GM12873 (cell line): Measurements from ENCODE around the gene SH3PXD2A.

ENCODE experiments used
- TF ChIP-seq, protein P1 (sequence below): IDR thresholded peaks from 2 replicates; pipeline ENCODE4 v1.5.1; 2012; ENCODE audit warnings: low read depth, mild to moderate bottlenecking, moderate library complexity, low read length, control low read depth; ENCODE audit not compliant: insufficient read depth; ENCODE audit errors: missing control alignments

SH3PXD2A gene

DNA sequence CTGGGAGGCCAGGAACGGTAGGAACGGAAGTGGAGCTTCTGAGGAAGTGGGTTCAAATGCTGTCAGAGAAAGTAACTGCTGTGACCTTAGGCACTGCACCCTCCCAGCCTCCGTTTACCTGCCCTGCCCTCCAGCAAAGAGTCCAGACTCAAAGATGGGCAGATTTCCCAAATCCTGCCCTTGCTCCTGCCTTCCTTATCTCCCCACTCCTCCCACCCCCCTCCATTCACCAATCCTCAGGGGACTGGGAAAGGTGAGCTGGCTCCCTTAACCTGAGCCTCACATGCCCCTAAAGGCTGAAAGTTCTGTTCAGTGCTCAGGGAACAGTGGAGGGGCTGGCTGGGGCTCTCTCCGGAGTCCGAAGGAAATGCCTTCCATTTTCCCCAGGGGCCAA, 161.6 kb downstream of the SH3PXD2A start:
- TF ChIP-seq, protein P1, sequence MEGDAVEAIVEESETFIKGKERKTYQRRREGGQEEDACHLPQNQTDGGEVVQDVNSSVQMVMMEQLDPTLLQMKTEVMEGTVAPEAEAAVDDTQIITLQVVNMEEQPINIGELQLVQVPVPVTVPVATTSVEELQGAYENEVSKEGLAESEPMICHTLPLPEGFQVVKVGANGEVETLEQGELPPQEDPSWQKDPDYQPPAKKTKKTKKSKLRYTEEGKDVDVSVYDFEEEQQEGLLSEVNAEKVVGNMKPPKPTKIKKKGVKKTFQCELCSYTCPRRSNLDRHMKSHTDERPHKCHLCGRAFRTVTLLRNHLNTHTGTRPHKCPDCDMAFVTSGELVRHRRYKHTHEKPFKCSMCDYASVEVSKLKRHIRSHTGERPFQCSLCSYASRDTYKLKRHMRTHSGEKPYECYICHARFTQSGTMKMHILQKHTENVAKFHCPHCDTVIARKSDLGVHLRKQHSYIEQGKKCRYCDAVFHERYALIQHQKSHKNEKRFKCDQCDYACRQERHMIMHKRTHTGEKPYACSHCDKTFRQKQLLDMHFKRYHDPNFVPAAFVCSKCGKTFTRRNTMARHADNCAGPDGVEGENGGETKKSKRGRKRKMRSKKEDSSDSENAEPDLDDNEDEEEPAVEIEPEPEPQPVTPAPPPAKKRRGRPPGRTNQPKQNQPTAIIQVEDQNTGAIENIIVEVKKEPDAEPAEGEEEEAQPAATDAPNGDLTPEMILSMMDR: no peak

DNA sequence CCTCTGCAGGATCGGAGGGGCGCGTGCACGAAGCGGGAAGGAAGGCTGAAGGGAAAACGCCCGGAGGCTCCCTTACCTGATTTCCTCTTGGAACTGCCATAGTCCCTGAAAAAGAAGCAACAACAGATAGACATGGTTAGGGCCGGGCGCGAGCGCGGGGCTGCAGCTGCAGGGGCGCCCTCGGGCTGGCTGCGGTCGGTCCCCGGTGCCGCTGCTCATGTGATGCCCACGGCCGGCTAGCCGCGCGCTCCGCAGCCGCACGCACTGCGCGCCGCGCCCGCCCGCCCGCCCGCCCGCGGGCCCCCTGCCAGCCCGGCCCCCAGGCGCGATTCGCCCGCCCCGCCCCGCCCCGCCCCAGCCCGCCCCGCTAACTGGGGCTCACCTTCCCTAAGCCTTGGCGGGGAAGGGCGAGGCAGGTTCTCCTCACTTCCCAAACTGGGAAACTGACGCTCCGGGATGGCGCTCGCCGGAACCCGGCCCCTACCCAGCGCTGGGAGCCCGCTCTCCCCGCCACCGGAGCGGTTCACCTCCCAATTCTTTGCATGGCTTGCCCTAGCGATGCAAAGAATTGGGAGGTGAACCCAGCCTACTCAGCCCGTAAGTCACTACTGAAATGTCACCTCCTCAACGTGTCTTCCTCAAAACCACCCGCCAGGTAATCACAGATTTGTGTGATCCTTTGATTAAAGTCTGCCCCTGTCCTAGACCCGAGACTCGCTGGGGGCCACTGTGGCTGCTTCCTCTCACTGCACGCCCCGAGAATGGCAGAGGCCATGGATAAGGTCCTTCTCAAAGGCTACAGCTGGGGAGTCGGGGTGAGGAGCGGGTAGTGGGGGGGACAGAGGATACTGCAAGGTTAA, 162.2 kb downstream of the SH3PXD2A start:
- TF ChIP-seq, protein P1: no peak

DNA sequence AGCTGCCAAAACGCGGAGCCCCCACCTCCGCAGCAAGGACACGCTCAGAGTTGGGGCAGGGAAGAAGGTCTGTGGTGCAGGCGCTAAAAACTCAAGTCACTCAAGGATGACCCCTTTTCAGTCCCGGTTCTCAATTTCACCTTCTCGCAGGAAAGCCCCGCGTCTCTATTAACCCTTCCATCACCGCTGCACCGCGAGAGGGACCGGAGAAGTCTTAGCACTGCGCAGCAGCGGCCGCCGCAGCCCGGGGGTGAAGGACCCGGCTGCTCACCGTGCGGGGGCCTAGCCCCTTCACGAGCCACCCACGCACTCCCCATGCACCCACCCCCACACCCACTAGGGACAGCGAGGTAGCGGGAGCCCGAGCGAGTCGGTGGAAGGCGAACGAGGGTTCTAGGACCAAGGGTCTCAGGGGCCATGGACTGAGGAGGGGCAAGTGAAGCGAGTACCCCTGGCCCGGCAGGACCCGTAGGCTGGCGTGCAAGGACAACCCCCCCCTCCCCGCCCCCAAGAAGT, 162.9 kb downstream of the SH3PXD2A start:
- TF ChIP-seq, protein P1: no peak

DNA sequence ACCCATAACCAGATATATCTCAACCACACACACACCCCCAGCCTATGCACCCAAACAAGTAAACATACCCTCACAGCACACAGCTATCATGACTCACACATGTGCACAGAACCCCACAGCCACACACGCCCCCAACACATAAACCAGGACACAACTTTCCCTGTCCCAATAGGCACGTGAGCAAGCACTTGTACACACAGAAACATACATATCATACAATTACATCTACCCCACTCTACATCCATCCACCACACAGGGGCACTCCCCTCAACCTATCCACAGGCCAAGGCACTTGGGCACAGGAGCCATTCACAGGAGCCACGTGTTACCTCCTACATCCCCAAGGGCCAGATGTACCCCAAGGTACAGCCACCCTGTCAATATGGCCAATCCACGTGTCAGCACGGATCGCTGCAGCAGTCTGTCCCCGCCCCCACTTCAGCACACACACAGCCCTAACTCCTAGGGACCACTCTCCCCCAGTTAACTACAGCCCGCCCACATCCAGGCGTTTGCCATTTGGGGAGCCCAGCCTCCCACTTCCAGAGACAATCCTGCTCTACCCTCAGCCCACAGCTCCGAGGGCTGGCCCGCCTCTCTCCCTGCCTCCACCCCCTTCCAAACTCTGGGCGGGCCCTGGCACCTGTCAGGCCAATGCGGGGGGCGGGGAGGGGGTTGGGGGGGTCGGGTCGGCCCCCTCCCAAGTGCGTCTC, 163.5 kb downstream of the SH3PXD2A start:
- TF ChIP-seq, protein P1: no peak

DNA sequence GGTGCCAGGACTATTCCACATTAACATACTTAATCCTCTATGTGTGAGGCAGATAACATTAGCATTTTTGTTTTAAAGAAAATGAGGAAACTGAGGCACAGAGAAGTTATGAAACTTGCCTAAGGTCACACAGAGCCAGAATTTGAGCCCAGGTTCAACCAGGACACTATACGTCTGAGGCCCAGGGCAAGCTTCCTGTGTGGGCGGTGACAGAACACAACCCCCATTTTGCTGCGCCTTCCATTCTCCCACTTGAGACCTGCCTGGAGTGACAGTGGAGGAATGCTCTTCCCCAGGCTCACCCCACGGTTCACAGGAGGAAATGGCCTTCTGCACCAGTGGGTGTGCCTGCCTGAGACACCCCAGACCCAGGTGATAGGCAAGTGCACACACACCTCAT, 164.1 kb downstream of the SH3PXD2A start:
- TF ChIP-seq, protein P1: no peak

DNA sequence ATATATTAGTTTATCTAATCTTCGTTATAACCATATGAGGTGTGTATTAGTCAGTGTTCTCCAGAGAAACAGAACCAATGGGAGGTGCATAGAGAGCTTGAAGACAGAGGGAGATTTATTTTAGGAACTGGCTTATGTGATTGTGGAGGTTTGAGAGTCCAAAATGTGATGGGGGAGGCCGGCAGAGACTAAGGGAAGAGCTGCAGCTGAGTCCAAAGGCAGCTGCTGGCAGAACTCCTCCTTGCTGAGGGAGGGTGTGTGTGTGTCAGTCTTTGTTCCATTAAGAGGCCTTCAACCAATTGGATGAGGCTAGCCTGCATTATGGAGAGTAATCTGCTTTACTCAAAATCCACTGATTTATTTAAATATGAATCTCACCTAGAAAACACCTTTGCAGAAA, 165.1 kb downstream of the SH3PXD2A start:
- TF ChIP-seq, protein P1: no peak

DNA sequence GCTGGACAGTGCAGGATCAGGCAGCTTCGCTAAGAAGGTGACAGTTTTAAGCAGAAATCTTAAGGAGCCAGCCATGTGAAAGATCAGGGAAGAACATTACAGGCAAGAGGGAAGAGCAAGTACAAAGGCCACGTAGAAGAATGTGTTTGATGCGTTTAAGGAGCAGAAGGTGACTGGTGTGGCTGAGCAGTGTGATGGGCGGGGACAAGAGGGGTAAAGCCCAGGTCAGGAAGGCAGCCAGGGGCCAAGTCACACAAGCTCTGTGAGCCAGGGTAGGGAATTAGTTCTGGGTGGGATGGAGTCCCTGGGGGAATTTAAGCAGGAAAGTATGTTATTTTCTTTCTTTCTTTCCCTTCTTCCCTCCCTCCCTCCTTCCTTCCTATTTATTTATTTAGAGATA, 166.9 kb downstream of the SH3PXD2A start:
- TF ChIP-seq, protein P1: no peak
